Hepatocyte (in vitro differentiated cells): ENCODE results near the gene ZNF467.

Source experiments
- EZH2phosphoT487 ChIP-seq: fragments of 200-600 bp; sonication (generic); IDR thresholded peaks from one replicate; pipeline ENCODE4 v1.6.1; 2018; ENCODE audit warnings: antibody characterized with exemption, mild to moderate bottlenecking, low read depth, moderate library complexity; ENCODE audit not compliant: unreplicated experiment, severe bottlenecking
- TF ChIP-seq, protein P1 (sequence below): fragments of 200-600 bp; sonication (generic); IDR thresholded peaks from 2 replicates; pipeline ENCODE4 v1.5.1; 2016; ENCODE audit warnings: antibody characterized with exemption, mild to moderate bottlenecking; ENCODE audit not compliant: poor library complexity

DNA sequence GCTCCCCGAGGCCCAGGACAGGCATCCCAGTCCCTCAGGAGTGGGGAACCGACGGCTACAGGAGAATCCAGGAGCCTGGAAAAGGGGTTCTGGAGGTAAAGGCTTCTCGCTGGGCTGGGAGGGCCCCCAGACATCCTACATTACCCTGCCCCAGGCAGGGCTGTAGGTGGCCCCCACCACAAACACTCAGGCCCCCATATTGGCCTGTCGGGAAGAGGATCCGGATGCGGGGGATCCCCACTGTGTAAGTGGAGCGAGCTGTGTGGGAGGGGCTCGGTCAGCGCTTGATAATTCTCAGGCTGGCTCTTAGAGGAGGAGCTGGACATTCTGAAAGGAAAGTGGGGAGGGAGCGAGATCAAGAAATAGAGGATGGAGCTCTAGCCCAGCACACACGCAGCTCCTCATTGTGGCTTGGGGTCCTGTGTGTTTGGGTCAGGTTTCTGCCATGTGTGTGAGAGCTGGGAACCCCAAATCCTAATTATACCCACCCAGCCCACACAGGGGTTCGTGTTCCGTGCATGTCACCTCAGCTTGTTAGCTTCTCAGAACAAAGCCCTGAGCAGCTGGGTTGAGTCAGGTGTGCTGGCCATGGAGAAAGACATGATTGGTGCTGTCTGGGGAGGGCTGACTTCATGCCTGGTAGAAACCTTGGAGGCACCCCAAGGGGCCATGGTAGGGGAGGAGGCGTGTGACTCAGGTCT is 49.4 kb downstream of the ZNF467 start:
- TF ChIP-seq, protein P1, sequence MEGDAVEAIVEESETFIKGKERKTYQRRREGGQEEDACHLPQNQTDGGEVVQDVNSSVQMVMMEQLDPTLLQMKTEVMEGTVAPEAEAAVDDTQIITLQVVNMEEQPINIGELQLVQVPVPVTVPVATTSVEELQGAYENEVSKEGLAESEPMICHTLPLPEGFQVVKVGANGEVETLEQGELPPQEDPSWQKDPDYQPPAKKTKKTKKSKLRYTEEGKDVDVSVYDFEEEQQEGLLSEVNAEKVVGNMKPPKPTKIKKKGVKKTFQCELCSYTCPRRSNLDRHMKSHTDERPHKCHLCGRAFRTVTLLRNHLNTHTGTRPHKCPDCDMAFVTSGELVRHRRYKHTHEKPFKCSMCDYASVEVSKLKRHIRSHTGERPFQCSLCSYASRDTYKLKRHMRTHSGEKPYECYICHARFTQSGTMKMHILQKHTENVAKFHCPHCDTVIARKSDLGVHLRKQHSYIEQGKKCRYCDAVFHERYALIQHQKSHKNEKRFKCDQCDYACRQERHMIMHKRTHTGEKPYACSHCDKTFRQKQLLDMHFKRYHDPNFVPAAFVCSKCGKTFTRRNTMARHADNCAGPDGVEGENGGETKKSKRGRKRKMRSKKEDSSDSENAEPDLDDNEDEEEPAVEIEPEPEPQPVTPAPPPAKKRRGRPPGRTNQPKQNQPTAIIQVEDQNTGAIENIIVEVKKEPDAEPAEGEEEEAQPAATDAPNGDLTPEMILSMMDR, result no peak
- TF ChIP-seq EZH2phosphoT487, result no peak
